AG04449 (cell line): Measurements from ENCODE around the gene CEACAM16.

ENCODE experiments used
- CTCF ChIA-PET: fragments of 350-600 bp; formaldehyde crosslinking; extraction: SDS; loops from one replicate; lab custom pipeline; 2021; ENCODE audit warnings: antibody characterized with exemption; lab: Yijun Ruan, JAX
- POLR2A ChIA-PET: fragments of 400-600, 350-600 bp; formaldehyde crosslinking; extraction: SDS; loops from one replicate; lab custom pipeline; 2020; ENCODE audit warnings: antibody characterized with exemption, inconsistent platforms; lab: Yijun Ruan, JAX
- DNase-seq: peaks from one replicate; pipeline ENCODE4 v3.0.0-alpha.2; 2010; ENCODE audit warnings: low read depth, low spot score
- H3K4me3 ChIP-seq: 2 replicates; pipeline ENCODE4 v1.5.1; 2011; ENCODE audit warnings: low read depth, mild to moderate bottlenecking, control low read depth, low read length
- CTCF ChIP-seq: IDR thresholded peaks from one replicate; pipeline ENCODE4 v1.5.1; 2011; ENCODE audit warnings: mild to moderate bottlenecking, moderate library complexity, low read length, control low read depth, inconsistent platforms; ENCODE audit not compliant: insufficient read depth; ENCODE audit errors: missing control alignments

Gene CEACAM16

GRCh38 chr19:44686896-44687295, 12.1 kb upstream of the CEACAM16 start:
- CTCF ChIA-PET, result interaction anchor here (1.0 to 6.8 kb wide), 4 partner anchors 39 to 116 kb away, joined by 3 to 81 read pairs (median 11); no protein-coding TSS in a partner anchor
- H3K4me3 ChIP-seq, result no peak overlapping the region
- TF ChIP-seq CTCF, result no peak
- POLR2A ChIA-PET, result no interaction called here
- no peak for DNase-seq

GRCh38 chr19:44687888-44688287, 11.1 kb upstream of the CEACAM16 start:
- TF ChIP-seq CTCF, result no peak
- CTCF ChIA-PET, result interaction anchor here (0.8 to 7.7 kb wide), 19 partner anchors 9 to 117 kb away, joined by 3 to 128 read pairs (median 11); no protein-coding TSS in a partner anchor
- DNase-seq, result no peak
- H3K4me3 ChIP-seq, result no peak overlapping the region
- POLR2A ChIA-PET, result no interaction called here

GRCh38 chr19:44689290-44690130, 9.4 kb upstream of the CEACAM16 start:
- ChIA-PET POLR2A (no interaction called here), CTCF (interaction anchor here (0.7 to 7.7 kb wide), 40 partner anchors 9 to 265 kb away, joined by 3 to 128 read pairs (median 5); partner anchors contain the start of genes BCAM, CEACAM20 and NECTIN2)
- no peak for DNase-seq
- peak; percentile 96 for TF ChIP-seq CTCF
- no peak overlapping the region for H3K4me3 ChIP-seq

- ChIA-PET CTCF (interaction anchor here (0.6 to 7.7 kb wide), 30 partner anchors 9 to 262 kb away, joined by 3 to 128 read pairs (median 6); partner anchors contain the start of genes BCAM and NECTIN2), POLR2A (no interaction called here)
- no peak for TF ChIP-seq CTCF
- no peak overlapping the region for H3K4me3 ChIP-seq
- DNase-seq, result no peak
Observed at GRCh38 chr19:44690131-44690440, 8.9 kb upstream of the CEACAM16 start.

- no peak for DNase-seq
- CTCF ChIA-PET, result interaction anchor here (1.2 to 7.7 kb wide), 7 partner anchors 10 to 259 kb away, joined by 3 to 128 read pairs (median 5); no protein-coding TSS in a partner anchor
- H3K4me3 ChIP-seq, result no peak overlapping the region
- TF ChIP-seq CTCF, result no peak
- POLR2A ChIA-PET, result no interaction called here
Observed at GRCh38 chr19:44692379-44692721, 6.6 kb upstream of the CEACAM16 start.

GRCh38 chr19:44694184-44694579, 4.8 kb upstream of the CEACAM16 start:
- CTCF ChIA-PET, result interaction anchor here (0.6 to 7.7 kb wide), 6 partner anchors 26 to 123 kb away, joined by 3 to 128 read pairs (median 4); no protein-coding TSS in a partner anchor
- no peak overlapping the region for H3K4me3 ChIP-seq
- POLR2A ChIA-PET, result no interaction called here
- TF ChIP-seq CTCF, result peak; percentile 22
- DNase-seq, result no peak
